Loucy (cell line): ENCODE measurements around the gene FAM131A.

Source experiments
- EZH2phosphoT487 ChIP-seq: fragments of 200-600 bp; IDR thresholded peaks from 2 replicates; pipeline ENCODE4 v1.6.1; 2018; ENCODE audit warnings: antibody characterized with exemption, mild to moderate bottlenecking, moderate library complexity, borderline replicate concordance
- TF ChIP-seq, protein P1 (sequence below): fragments of 200-600 bp; sonication (generic); conservative IDR thresholded peaks from 2 replicates; pipeline ENCODE4 v1.5.1; 2014; ENCODE audit warnings: mild to moderate bottlenecking, antibody characterized with exemption, low read length

DNA sequence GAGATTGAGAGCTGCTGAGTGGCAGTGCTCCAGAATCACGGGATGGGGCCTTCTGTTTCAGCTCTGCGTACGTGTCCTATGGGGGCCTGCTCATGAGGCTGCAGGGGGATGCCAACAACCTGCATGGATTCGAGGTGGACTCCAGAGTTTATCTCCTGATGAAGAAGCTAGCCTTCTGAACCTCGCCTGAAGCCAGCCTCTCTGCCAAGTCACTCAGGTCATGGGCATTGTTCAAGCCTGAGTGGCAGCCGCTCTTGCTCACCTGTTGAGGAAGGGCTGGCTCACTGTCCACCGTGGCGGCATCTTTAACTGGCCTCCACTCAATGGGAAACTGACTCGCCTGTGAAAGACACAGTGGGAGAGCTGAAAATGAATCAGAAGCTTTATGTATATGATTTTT lies 30.7 kb downstream of the FAM131A start:
- TF ChIP-seq, protein P1, sequence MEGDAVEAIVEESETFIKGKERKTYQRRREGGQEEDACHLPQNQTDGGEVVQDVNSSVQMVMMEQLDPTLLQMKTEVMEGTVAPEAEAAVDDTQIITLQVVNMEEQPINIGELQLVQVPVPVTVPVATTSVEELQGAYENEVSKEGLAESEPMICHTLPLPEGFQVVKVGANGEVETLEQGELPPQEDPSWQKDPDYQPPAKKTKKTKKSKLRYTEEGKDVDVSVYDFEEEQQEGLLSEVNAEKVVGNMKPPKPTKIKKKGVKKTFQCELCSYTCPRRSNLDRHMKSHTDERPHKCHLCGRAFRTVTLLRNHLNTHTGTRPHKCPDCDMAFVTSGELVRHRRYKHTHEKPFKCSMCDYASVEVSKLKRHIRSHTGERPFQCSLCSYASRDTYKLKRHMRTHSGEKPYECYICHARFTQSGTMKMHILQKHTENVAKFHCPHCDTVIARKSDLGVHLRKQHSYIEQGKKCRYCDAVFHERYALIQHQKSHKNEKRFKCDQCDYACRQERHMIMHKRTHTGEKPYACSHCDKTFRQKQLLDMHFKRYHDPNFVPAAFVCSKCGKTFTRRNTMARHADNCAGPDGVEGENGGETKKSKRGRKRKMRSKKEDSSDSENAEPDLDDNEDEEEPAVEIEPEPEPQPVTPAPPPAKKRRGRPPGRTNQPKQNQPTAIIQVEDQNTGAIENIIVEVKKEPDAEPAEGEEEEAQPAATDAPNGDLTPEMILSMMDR = no peak
- TF ChIP-seq EZH2phosphoT487 = no peak
